OCI-LY3 (cell line): ENCODE measurements around the gene ISLR2.

Experiments used
- CTCF ChIP-seq: fragments of 200-600, 300-600 bp; sonication (generic); IDR thresholded peaks from 2 replicates; pipeline ENCODE4 v1.5.1; 2014; ENCODE audit warnings: antibody characterized with exemption, low read length, low read depth
- EZH2phosphoT487 ChIP-seq: fragments of 200-600 bp; shearing (Covaris generic); IDR thresholded peaks from 2 replicates; pipeline ENCODE4 v1.6.1; 2018; ENCODE audit warnings: antibody characterized with exemption, mixed run types, low read depth

GRCh38 chr15:74146277-74146800 is 16.0 kb downstream of the ISLR2 start:
- TF ChIP-seq CTCF: no peak
- TF ChIP-seq EZH2phosphoT487: no peak
